Measurements from ENCODE around the gene RPP25L. TPM values are rescaled to one million over a fixed set of nuclear protein-coding genes. Genes with fewer than 3 reads are reported as not detected.
A peak's percentile ranks its signal among the peaks of the same experiment; 100 is the strongest.

The RPP25L gene
- total and polyA plus RNA-seq, 2 of the 4 experiments (the other 2 are of a cell fraction), result 20.4 to 26.3 TPM

DNA sequence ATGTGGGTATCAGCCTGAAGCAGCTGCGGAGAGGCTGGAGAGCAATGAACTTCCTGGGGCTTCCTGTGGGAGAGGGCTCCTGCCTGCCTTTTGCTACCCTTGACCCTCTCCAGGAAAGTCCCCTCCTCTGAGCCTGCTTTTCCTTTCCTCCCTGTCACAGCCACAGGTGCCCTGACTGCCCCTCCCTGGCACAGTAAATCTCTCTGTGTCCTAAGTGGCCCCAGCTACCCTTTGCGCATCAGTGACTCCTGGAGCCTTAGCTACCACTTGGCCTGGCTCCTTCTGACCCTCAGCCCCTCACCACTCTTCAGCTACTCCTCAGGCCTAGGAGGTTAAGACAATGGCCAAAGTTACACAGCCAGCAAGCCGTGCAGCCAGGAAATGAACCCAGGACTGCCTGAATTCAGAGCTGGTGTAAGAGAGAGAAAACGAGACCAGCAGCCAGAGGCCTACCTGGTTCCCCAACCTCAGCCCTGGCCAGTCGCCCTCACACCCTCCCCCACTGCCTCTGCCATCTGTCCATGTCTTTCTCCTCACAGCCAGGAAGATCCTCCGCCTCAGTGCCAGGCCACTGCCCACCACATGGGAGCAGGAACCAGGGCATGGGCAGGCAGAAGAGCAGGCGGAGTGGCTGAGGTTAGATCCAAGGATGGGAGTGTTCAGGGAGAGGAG lies 41.0 kb downstream of the RPP25L start:
- BruUV-seq (replicated peaks), result no TSS peak
- Histone ChIP-seq H3K27me3 (ENCODE audit: control insufficient read depth, insufficient read depth, low read length) (peaks cover 88% of the 10 kb centered on the region), H4K5ac (ENCODE audit: low read depth, low read length) (no peak overlapping the region), H4K91ac (ENCODE audit: insufficient read depth, low read depth, low read length) (no peak overlapping the region), H3K18ac (ENCODE audit: low read depth, low read length) (no peak overlapping the region), H4K20me1 (ENCODE audit: insufficient read depth, low read length) (no peaks in the 10 kb centered on the region), H3K4me1 (ENCODE audit: control insufficient read depth, insufficient read depth, low read length) (no peaks in the 10 kb centered on the region), H2BK20ac (ENCODE audit: low read depth, low read length) (no peak overlapping the region), H2AK9ac (replicated peaks; ENCODE audit: low read depth, low read length, poor library complexity) (no peak overlapping the region), H3K14ac (replicated peaks; ENCODE audit: low read depth, low read length) (no peak overlapping the region), H3K4me2 (ENCODE audit: low read depth, low read length) (no peak overlapping the region), H3K56ac (ENCODE audit: extremely low read depth, insufficient read depth, low read length) (no peak overlapping the region), H3K23ac (ENCODE audit: low read depth, low read length) (no peak overlapping the region), H3K27ac (ENCODE audit: insufficient read depth, low read length) (no peak overlapping the region), H3K79me1 (ENCODE audit: low read depth in 1 of 2, low read length in 2 of 2) (no peaks in the 10 kb centered on the region), H2BK5ac (ENCODE audit: low read depth, low read length, poor library complexity, severe bottlenecking) (no peak overlapping the region), H3K9ac (ENCODE audit: low read depth, low read length) (no peak overlapping the region), H2BK120ac (ENCODE audit: low read depth, low read length) (no peak overlapping the region), H2AK5ac (ENCODE audit: low read depth, low read length) (no peak overlapping the region), H2AFZ (replicated peaks; ENCODE audit: low read length, poor library complexity) (peak overlapping the region; percentile 43), H3K36me3 (ENCODE audit: control insufficient read depth, insufficient read depth, low read length) (no peaks in the 10 kb centered on the region), H4K8ac (ENCODE audit: low read depth in 2 of 2, low read length in 2 of 2) (no peak overlapping the region), H3K9me1 (ENCODE audit: insufficient read depth, low read length) (0 out of 2 replicates have a peak, but pooled peaks cover 3% of the 10 kb centered on the region), H2BK15ac (ENCODE audit: low read depth, low read length) (no peak overlapping the region), H3K4ac (ENCODE audit: low read depth, low read length) (no peak overlapping the region), H3K4me3 (ENCODE audit: insufficient read depth, low read depth, low read length) (no peak overlapping the region), H3K9me3 (ENCODE audit: control insufficient read depth, insufficient read depth, low read length) (no peaks in the 10 kb centered on the region)
- 29% methylated on average over 1 of the region's 7 CpGs; no CpG with 5 or more reads in 1 of the 2 experiments for WGBS, 2 experiments (ENCODE audit: extremely low coverage in 2 of 2, insufficient read length in 1 of 2)
- DNase-seq (no peak), ATAC-seq (ENCODE audit: low read depth) (no peak)
- dilution Hi-C loops (cut with HindIII; ENCODE audit: low sequenced_read_pairs, unreplicated experiment) (no loop called here), in situ Hi-C loops (cut with MboI; ENCODE audit: low sequenced_read_pairs) (no loop called here), intact Hi-C loops (cut with micrococcal nuclease) (no loop called here)
- CTCF ChIA-PET, result interaction anchor here (0.8 kb wide), 1 partner anchor 24 kb away, joined by 4 read pairs; no protein-coding TSS in a partner anchor
- POLR2A ChIA-PET (ENCODE audit: unreplicated experiment), result no interaction called here
- no peak for TF ChIP-seq BHLHE40 (IDR thresholded peaks at IDR 0.05; ENCODE audit: low read depth, low read length)
- TF ChIP-seq CHD1 (IDR thresholded peaks at IDR 0.05; ENCODE audit: low read depth, low read length), result no peak
- no peak for TF ChIP-seq MAFK (IDR thresholded peaks at IDR 0.05; ENCODE audit: low read depth, low read length)
- no peak for TF ChIP-seq MAZ (IDR thresholded peaks at IDR 0.05; ENCODE audit: borderline replicate concordance, low read depth, low read length)
- no peak for TF ChIP-seq RCOR1 (IDR thresholded peaks at IDR 0.05; ENCODE audit: insufficient replicate concordance, low read length)
- no peak for TF ChIP-seq RFX5 (IDR thresholded peaks at IDR 0.05; ENCODE audit: low read depth, low read length)
- TF ChIP-seq FOS (IDR thresholded peaks at IDR 0.05; ENCODE audit: low read depth, low read length), result no peak
- TF ChIP-seq POLR2A (IDR thresholded peaks at IDR 0.05; ENCODE audit: low read depth, low read length), result no peak
- TF ChIP-seq, protein P1, sequence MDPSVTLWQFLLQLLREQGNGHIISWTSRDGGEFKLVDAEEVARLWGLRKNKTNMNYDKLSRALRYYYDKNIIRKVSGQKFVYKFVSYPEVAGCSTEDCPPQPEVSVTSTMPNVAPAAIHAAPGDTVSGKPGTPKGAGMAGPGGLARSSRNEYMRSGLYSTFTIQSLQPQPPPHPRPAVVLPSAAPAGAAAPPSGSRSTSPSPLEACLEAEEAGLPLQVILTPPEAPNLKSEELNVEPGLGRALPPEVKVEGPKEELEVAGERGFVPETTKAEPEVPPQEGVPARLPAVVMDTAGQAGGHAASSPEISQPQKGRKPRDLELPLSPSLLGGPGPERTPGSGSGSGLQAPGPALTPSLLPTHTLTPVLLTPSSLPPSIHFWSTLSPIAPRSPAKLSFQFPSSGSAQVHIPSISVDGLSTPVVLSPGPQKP (IDR thresholded peaks at IDR 0.05; ENCODE audit: borderline replicate concordance, low read depth, low read length), result no peak
- TF ChIP-seq SMC3 (IDR thresholded peaks at IDR 0.05; ENCODE audit: low read depth, low read length), result no peak
- no peak for TF ChIP-seq RAD21 (IDR thresholded peaks at IDR 0.05; ENCODE audit: low read length)
- TF ChIP-seq MXI1 (IDR thresholded peaks at IDR 0.05; ENCODE audit: borderline replicate concordance, low read depth, low read length), result no peak

Data from IMR-90 (cell line).